CD4-positive, alpha-beta T cell (primary cell): ENCODE results near the gene ZNF710. TPM values are rescaled to one million over a fixed set of nuclear protein-coding genes. Genes with fewer than 3 reads are reported as not detected.
"Not testable (repeated sequence)": the region's sequence is repeated elsewhere in the genome, so short reads cannot be mapped to it uniquely, and the experiment has no call there.

ENCODE experiments used
- ATAC-seq: fragments of 200-7000 bp; cut with Tn5 transposase; one replicate; pipeline ENCODE4 v1.10.0; 2022; ENCODE audit warnings: mild to moderate bottlenecking; ENCODE audit not compliant: poor library complexity
- CTCF ChIA-PET: fragments of 350-600 bp; sonication (Branson Sonifier 250); formaldehyde crosslinking; loops from one replicate; lab custom pipeline; 2021; ENCODE audit warnings: antibody characterized with exemption, inconsistent platforms; lab: Charles Lee
- POLR2A ChIA-PET: fragments of 350-600 bp; sonication (Branson Sonifier 250); formaldehyde crosslinking; loops from one replicate; lab custom pipeline; 2021; ENCODE audit warnings: antibody characterized with exemption, inconsistent platforms; lab: Charles Lee
- DNase-seq, 14 experiments: peaks; one replicate each; pipeline ENCODE4 v3.0.0-alpha.2; 2013 to 2020; ENCODE audit warnings: mixed read lengths in 2 of 14
- H3K27ac ChIP-seq, 2 donors: one replicate each; pipeline versions ENCODE4 v1.5.1 to v1.7.0; 2013; ENCODE audit warnings: low read length in 2 of 2, low read depth in 1 of 2, mild to moderate bottlenecking in 1 of 2
- H3K27me3 ChIP-seq, 2 experiments: 1 replicate in 1 of 2; 2 replicates in 1 of 2; pipeline versions ENCODE4 v1.6.1 to v1.7.0; 2013; ENCODE audit warnings: low read length in 2 of 2, control low read depth in 1 of 2, mild to moderate bottlenecking in 1 of 2, moderate library complexity in 1 of 2; ENCODE audit not compliant: insufficient read depth in 2 of 2, control insufficient read depth in 1 of 2
- H3K36me3 ChIP-seq: one replicate; pipeline ENCODE4 v1.6.1; 2013; ENCODE audit warnings: low read length, control low read depth; ENCODE audit not compliant: insufficient read depth
- H3K4me1 ChIP-seq: one replicate; pipeline ENCODE4 v1.6.1; 2013; ENCODE audit warnings: low read length, control low read depth; ENCODE audit not compliant: insufficient read depth
- H3K4me3 ChIP-seq: one replicate; pipeline ENCODE4 v1.5.1; 2013; ENCODE audit warnings: mild to moderate bottlenecking, low read length, moderate library complexity
- H3K9me3 ChIP-seq, 2 experiments: 1 replicate in 1 of 2; 2 replicates in 1 of 2; pipeline versions ENCODE4 v1.6.1 to v1.7.0; 2013; ENCODE audit warnings: low read length in 2 of 2, mild to moderate bottlenecking in 2 of 2, control low read depth in 1 of 2, moderate library complexity in 1 of 2; ENCODE audit not compliant: control insufficient read depth in 1 of 2, insufficient read depth in 1 of 2
- H3K27ac Mint-ChIP-seq: one replicate; pipeline ENCODE4 v1.8.0; 2020; ENCODE audit warnings: mixed read lengths
- H3K27me3 Mint-ChIP-seq: one replicate; pipeline ENCODE4 v1.8.0; 2021; ENCODE audit warnings: mixed read lengths
- H3K36me3 Mint-ChIP-seq: one replicate; pipeline ENCODE4 v1.8.0; 2021; ENCODE audit warnings: low read depth, mixed read lengths
- H3K4me1 Mint-ChIP-seq: one replicate; pipeline ENCODE4 v1.8.0; 2021; ENCODE audit warnings: low read depth, mixed read lengths
- H3K4me3 Mint-ChIP-seq: one replicate; pipeline ENCODE4 v1.8.0; 2020; ENCODE audit warnings: mild to moderate bottlenecking, mixed read lengths
- H3K9me3 Mint-ChIP-seq: one replicate; pipeline ENCODE4 v1.8.0; 2020; ENCODE audit warnings: mixed read lengths
- intact Hi-C, 2 experiments: fragments of 100-400 bp; cut with DNase I in 1 of 2; cut with micrococcal nuclease in 1 of 2; formaldehyde crosslinking; loops; one replicate each; pipeline versions ENCODE4 v1.15.1 to v1.9.0; 2023 to 2025; cut with DNase I, micrococcal nuclease
- total RNA-seq, 174 experiments: library from RNA in 2 of 174; stranded (reverse) in 2 of 174; gene quantifications; one replicate each; pipeline ENCODE4 v1.2.3 and lab custom pipeline; 2021 to 2026
- TF ChIP-seq, protein P1 (sequence below): fragments of 200-600 bp; IDR thresholded peaks from one replicate; pipeline ENCODE4 v1.8.0; 2022; ENCODE audit warnings: antibody characterized with exemption, mild to moderate bottlenecking

The ZNF710 gene
- total RNA-seq, 2 experiments from 2014 or later = 6.5 to 7.7 TPM

DNA sequence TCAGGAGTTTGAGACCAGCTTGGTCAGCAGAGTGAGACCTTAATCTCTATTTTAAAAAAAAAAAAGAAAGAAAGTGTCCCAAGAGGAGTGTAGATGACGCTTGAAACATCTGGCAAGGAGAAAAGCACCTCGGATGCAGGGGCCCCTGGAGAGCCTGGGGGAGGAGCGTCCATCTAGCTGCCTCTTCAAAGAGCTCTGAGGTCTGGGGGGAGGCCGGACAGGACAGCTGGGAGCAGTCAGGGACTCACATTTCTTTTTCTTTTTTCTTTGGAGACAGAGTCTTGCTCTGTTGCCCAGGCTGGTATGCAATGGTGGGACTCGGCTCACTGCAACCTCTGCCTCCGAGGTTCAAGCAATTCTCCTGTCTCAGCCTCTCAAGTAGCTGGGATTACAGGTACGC, 104.4 kb downstream of the ZNF710 start:
- Mint-ChIP-seq H3K4me3 (no peak overlapping the region), H3K27ac (no peak overlapping the region), H3K4me1 (peaks cover 26% of the 10 kb centered on the region), H3K36me3 (no peaks in the 10 kb centered on the region), H3K9me3 (no peaks in the 10 kb centered on the region), H3K27me3 (no peaks in the 10 kb centered on the region)
- ChIA-PET POLR2A (no interaction called here), CTCF (no interaction called here)
- no peak for DNase-seq
- H3K9me3 ChIP-seq = no peaks in the 10 kb centered on the region
- no peaks in the 10 kb centered on the region for H3K36me3 ChIP-seq
- no peak for ATAC-seq
- H3K4me3 ChIP-seq = no peak overlapping the region
- no peak overlapping the region for H3K27ac ChIP-seq
- H3K4me1 ChIP-seq = peaks cover 19% of the 10 kb centered on the region
- no peaks in the 10 kb centered on the region for H3K27me3 ChIP-seq
- TF ChIP-seq, protein P1, sequence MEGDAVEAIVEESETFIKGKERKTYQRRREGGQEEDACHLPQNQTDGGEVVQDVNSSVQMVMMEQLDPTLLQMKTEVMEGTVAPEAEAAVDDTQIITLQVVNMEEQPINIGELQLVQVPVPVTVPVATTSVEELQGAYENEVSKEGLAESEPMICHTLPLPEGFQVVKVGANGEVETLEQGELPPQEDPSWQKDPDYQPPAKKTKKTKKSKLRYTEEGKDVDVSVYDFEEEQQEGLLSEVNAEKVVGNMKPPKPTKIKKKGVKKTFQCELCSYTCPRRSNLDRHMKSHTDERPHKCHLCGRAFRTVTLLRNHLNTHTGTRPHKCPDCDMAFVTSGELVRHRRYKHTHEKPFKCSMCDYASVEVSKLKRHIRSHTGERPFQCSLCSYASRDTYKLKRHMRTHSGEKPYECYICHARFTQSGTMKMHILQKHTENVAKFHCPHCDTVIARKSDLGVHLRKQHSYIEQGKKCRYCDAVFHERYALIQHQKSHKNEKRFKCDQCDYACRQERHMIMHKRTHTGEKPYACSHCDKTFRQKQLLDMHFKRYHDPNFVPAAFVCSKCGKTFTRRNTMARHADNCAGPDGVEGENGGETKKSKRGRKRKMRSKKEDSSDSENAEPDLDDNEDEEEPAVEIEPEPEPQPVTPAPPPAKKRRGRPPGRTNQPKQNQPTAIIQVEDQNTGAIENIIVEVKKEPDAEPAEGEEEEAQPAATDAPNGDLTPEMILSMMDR = no peak
- intact Hi-C loops = loop anchor here in 1 of 2 experiments (10.0 kb wide), 1 partner anchor 609 kb away; the partner anchor contains the start of gene BLM

DNA sequence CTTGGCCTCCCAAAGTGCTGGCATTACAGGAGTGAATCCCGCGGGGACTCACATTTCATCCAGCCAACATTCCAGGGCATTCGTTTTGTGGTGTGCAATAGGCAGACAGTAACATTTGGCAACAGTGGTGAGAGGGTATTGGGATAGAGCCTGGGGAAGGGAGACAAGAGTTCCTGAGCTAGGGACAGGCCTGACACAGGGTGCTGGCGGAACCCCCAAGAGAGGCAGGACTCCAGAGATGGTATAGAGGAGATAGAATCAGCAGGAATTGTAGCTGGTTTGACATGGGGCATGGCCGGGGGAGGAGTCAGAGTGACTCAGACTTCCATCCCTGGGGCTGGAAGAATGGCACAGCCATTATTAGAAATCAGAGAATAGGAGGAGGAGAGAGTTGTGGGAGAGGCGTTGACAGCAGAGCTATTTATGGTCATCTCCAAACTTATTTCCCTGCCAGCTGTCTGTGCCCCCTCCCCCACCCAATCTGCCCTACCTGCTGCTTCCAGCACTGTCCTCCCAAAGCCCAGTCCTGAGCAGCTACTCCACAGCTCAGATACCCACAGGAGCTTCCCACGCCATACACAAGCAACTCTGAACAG, 105.5 kb downstream of the ZNF710 start:
- TF ChIP-seq, protein P1 = no peak
- Mint-ChIP-seq H3K36me3 (no peaks in the 10 kb centered on the region), H3K9me3 (no peaks in the 10 kb centered on the region), H3K27me3 (no peaks in the 10 kb centered on the region), H3K4me3 (no peak overlapping the region), H3K4me1 (peaks cover 15% of the 10 kb centered on the region), H3K27ac (no peak overlapping the region)
- Histone ChIP-seq H3K36me3 (no peaks in the 10 kb centered on the region), H3K4me1 (peaks cover 9% of the 10 kb centered on the region), H3K27ac (no peak overlapping the region), H3K4me3 (no peak overlapping the region), H3K9me3 (no peaks in the 10 kb centered on the region), H3K27me3 (no peaks in the 10 kb centered on the region)
- intact Hi-C loops = loop anchor here in 1 of 2 experiments (10.0 kb wide), 1 partner anchor 608 kb away; the partner anchor contains the start of gene BLM
- POLR2A ChIA-PET = no interaction called here
- no peak for ATAC-seq
- no peak for DNase-seq
- CTCF ChIA-PET = no interaction called here

DNA sequence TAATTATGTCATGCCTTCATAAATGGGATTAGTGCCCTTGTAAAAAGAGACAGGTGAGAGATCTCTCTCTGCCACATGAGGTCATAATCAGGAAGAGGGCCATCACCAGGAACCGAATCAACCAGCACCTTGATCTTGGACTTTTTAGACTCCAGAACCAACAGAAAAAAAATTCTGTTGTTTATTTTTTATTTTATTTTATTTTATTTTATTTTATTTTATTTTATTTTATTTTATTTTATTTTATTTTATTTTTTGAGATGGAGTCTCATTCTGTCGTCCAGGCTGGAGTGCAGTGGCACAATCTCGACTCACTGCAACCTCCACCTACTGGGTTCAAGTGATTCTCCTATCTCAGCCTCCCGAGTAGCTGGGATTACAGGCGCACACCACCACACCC, 106.9 kb downstream of the ZNF710 start:
- ATAC-seq, H3K9me3 Mint-ChIP-seq, H3K36me3 ChIP-seq, H3K4me3 ChIP-seq, H3K27ac Mint-ChIP-seq, POLR2A ChIA-PET, CTCF ChIA-PET, H3K4me3 Mint-ChIP-seq, H3K27me3 Mint-ChIP-seq, DNase-seq, H3K27me3 ChIP-seq, H3K36me3 Mint-ChIP-seq, H3K27ac ChIP-seq, H3K4me1 ChIP-seq, H3K9me3 ChIP-seq: not testable (repeated sequence)
- intact Hi-C loops = loop anchor here in 1 of 2 experiments (10.0 kb wide), 1 partner anchor 607 kb away; the partner anchor contains the start of gene BLM
- H3K4me1 Mint-ChIP-seq = peaks cover 11% of the 10 kb centered on the region

DNA sequence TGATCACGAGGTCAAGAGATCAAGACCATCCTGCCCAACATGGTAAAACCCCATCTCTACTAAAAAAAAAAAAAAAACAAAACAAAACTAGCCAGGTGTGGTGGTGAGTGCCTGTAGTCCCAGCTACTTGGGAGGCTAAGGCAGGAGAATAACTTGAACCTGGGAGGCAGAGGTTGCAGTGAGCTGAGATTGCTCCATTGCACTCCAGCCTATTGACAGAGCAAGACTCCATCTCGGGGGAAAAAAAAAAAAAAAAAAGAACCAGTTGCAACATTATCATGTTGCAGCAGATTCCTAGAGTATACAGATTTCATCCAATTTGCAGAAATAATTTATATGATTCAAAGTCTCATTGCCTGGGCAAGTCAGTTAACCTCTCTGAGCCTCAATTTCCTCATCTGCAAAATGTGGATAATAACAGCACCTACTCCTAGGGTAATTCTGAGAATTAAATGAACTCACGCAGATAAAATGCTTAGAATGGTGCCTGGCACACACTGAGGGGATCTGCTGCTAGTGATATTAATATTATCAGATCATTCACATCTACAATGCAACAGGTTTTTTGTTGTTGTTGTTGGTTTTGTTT, 108.1 kb downstream of the ZNF710 start:
- H3K9me3 ChIP-seq, H3K36me3 ChIP-seq, H3K27me3 ChIP-seq, H3K27ac ChIP-seq, H3K27me3 Mint-ChIP-seq, ATAC-seq, CTCF ChIA-PET, H3K36me3 Mint-ChIP-seq, H3K4me3 ChIP-seq, DNase-seq, H3K9me3 Mint-ChIP-seq, H3K27ac Mint-ChIP-seq, POLR2A ChIA-PET, H3K4me1 Mint-ChIP-seq, H3K4me1 ChIP-seq, H3K4me3 Mint-ChIP-seq: not testable (repeated sequence)
- intact Hi-C loops = loop anchor here in 1 of 2 experiments (10.0 kb wide), 1 partner anchor 606 kb away; the partner anchor contains the start of gene BLM
